A673 (cell line): Measurements from ENCODE around the gene HMGN2.

Source experiments
- CTCF ChIP-seq: fragments of 300-800, 200-600 bp; sonication (generic); conservative IDR thresholded peaks from 2 replicates; pipeline ENCODE4 v1.5.1; 2017; ENCODE audit warnings: low read depth, mild to moderate bottlenecking, antibody characterized with exemption, low read length, moderate library complexity, mixed read lengths
- EZH2 ChIP-seq: fragments of 200-600 bp; sonication (generic); IDR thresholded peaks from 2 replicates; pipeline ENCODE4 v1.6.1; 2017; ENCODE audit warnings: borderline replicate concordance, low read depth, mild to moderate bottlenecking, mixed read lengths, antibody characterized with exemption, low read length; ENCODE audit not compliant: poor library complexity, severe bottlenecking

- TF ChIP-seq CTCF (no peak), EZH2 (no peak)
Measured at GRCh38 chr1:26477446-26478152, 5.4 kb downstream of the HMGN2 start.
